Tibial nerve (tissue), 4 donors: ENCODE measurements around the gene SERPINE1. TPM values are rescaled to one million over a fixed set of nuclear protein-coding genes. Genes with fewer than 3 reads are reported as not detected.

Experiments
- DNase-seq, 2 donors: peaks; one replicate each; pipeline ENCODE4 v3.0.0-alpha.2; 2019; ENCODE audit warnings: low spot score in 2 of 2
- H3K27ac ChIP-seq, 4 donors: fragments of 200-600 bp; sonication (generic) in 3 of 4; one replicate each; pipeline ENCODE4 v1.5.1; 2017 to 2019; ENCODE audit warnings: mild to moderate bottlenecking in 1 of 4
- H3K27me3 ChIP-seq, 2 donors: fragments of 200-600 bp; sonication (generic) in 1 of 2; one replicate each; pipeline versions ENCODE4 v1.5.1 to v1.6.0; 2017 to 2019
- H3K36me3 ChIP-seq, 3 donors: fragments of 200-600 bp; sonication (generic); one replicate each; pipeline ENCODE4 v1.5.1; 2018 to 2019
- H3K4me1 ChIP-seq, 4 donors: fragments of 200-600 bp; sonication (generic) in 3 of 4; one replicate each; pipeline ENCODE4 v1.5.1; 2017 to 2019
- H3K4me3 ChIP-seq, 4 donors: fragments of 200-600 bp; sonication (generic) in 3 of 4; one replicate each; pipeline ENCODE4 v1.5.1; 2017 to 2019; ENCODE audit warnings: mild to moderate bottlenecking in 1 of 4, moderate library complexity in 1 of 4
- H3K9me3 ChIP-seq, 4 donors: fragments of 200-600 bp; sonication (generic) in 3 of 4; one replicate each; pipeline ENCODE4 v1.5.1; 2017 to 2019
- CTCF ChIP-seq, 5 experiments: fragments of 200-600 bp in 3 of 5; fragments of 450-650 bp in 2 of 5; sonication (generic) in 3 of 5; IDR thresholded peaks; one replicate each; pipeline ENCODE4 v1.5.1; 2016 to 2019; ENCODE audit warnings: antibody characterized with exemption in 5 of 5, mild to moderate bottlenecking in 3 of 5, moderate library complexity in 2 of 5
- EP300 ChIP-seq, 2 donors: sonication (generic); formaldehyde crosslinking; IDR thresholded peaks; one replicate each; pipeline ENCODE4 v1.6.1; 2017; ENCODE audit warnings: antibody characterized with exemption in 2 of 2, mild to moderate bottlenecking in 1 of 2
- POLR2A ChIP-seq, 2 donors: fragments of 450-650 bp; IDR thresholded peaks; one replicate each; pipeline ENCODE4 v1.6.1; 2017; ENCODE audit warnings: antibody characterized with exemption in 2 of 2, mild to moderate bottlenecking in 2 of 2, moderate library complexity in 2 of 2
- WGBS, 2 donors: methylation state at CpG; one replicate each; pipeline ENCODE4 v1.1.5; 2018; 5-methylcytosine and 5-hydroxymethylcytosine counted together
- small RNA-seq: library from RNA; depleted of rRNA; stranded (forward); fragments of <200 nt; gene quantifications from one replicate; pipeline ENCODE3, GENCODE V24; 2016
- total RNA-seq, 4 donors: library from RNA; depleted of rRNA; stranded (reverse); fragments of >200 nt; gene quantifications; one replicate each; pipeline ENCODE4 v1.1.0, GENCODE V29; 2016

SERPINE1 gene
- total RNA-seq, 4 donors from 2014 or later = 3.3 to 13.9 (median 8.1) TPM

GRCh38 chr7:101180130-101180755 is 53.3 kb downstream of the SERPINE1 start, which contains the start of gene NAT16:
Gene NAT16 (minus strand): TSS chr7:101180293. CDS start chr7:101174807, 5,486 bp downstream.
- no peaks in the 10 kb centered on the region for H3K36me3 ChIP-seq
- peaks cover 0 to 18% (median 6%) of the 10 kb centered on the region in 4 donors for H3K4me1 ChIP-seq
- peaks cover 0 to 89% of the 10 kb centered on the region in 2 donors for H3K27me3 ChIP-seq
- 3 to 5% methylated on average over 28 to 31 of the region's 56 CpGs for WGBS, 2 donors
- H3K4me3 ChIP-seq = no peak within 1 kb of the TSS
- TF ChIP-seq POLR2A (IDR thresholded peaks at IDR 0.05) = no peak
- TF ChIP-seq CTCF (IDR thresholded peaks at IDR 0.05) = no peak
- TF ChIP-seq EP300 (IDR thresholded peaks at IDR 0.05) = no peak
- DNase-seq = no peak
- H3K9me3 ChIP-seq = no peaks in the 10 kb centered on the region
- no peak within 1 kb of the TSS for H3K27ac ChIP-seq

GRCh38 chr7:101185258-101185839 is 58.4 kb downstream of the SERPINE1 start:
- H3K9me3 ChIP-seq = no peaks in the 10 kb centered on the region
- no peak overlapping the region for H3K27ac ChIP-seq
- DNase-seq = no peak
- WGBS, 2 donors = 44 to 49% methylated on average over 5 of the region's 5 CpGs
- TF ChIP-seq POLR2A (IDR thresholded peaks at IDR 0.05) (no peak), EP300 (IDR thresholded peaks at IDR 0.05) (no peak), CTCF (IDR thresholded peaks at IDR 0.05) (no peak)
- H3K4me3 ChIP-seq = no peak overlapping the region
- peaks cover 0 to 66% of the 10 kb centered on the region in 2 donors for H3K27me3 ChIP-seq
- H3K4me1 ChIP-seq = peaks cover 0 to 2% (median 0%) of the 10 kb centered on the region in 4 donors
- H3K36me3 ChIP-seq = no peaks in the 10 kb centered on the region

GRCh38 chr7:101186194-101186593 is 59.3 kb downstream of the SERPINE1 start:
- DNase-seq = no peak
- no peaks in the 10 kb centered on the region for H3K9me3 ChIP-seq
- H3K27me3 ChIP-seq = peaks cover 0 to 57% of the 10 kb centered on the region in 2 donors
- TF ChIP-seq POLR2A (IDR thresholded peaks at IDR 0.05) (no peak), EP300 (IDR thresholded peaks at IDR 0.05) (no peak), CTCF (IDR thresholded peaks at IDR 0.05) (no peak)
- 63 to 69% methylated on average over 6 of the region's 6 CpGs for WGBS, 2 donors
- no peaks in the 10 kb centered on the region for H3K36me3 ChIP-seq
- no peak overlapping the region for H3K27ac ChIP-seq
- no peaks in the 10 kb centered on the region for H3K4me1 ChIP-seq
- no peak overlapping the region for H3K4me3 ChIP-seq

- H3K9me3 ChIP-seq = no peaks in the 10 kb centered on the region
- no peak overlapping the region for H3K4me3 ChIP-seq
- H3K27ac ChIP-seq = no peak overlapping the region
- no peaks in the 10 kb centered on the region for H3K4me1 ChIP-seq
- DNase-seq = no peak
- TF ChIP-seq POLR2A (IDR thresholded peaks at IDR 0.05) (no peak), CTCF (IDR thresholded peaks at IDR 0.05) (no peak), EP300 (IDR thresholded peaks at IDR 0.05) (no peak)
- WGBS, 2 donors = 87 to 93% methylated on average over 4 of the region's 4 CpGs
- H3K36me3 ChIP-seq = no peaks in the 10 kb centered on the region
- H3K27me3 ChIP-seq = peaks cover 0 to 50% of the 10 kb centered on the region in 2 donors
These were observed 60.0 kb downstream of the SERPINE1 start for GRCh38 chr7:101186844-101187428.

Small RNAs within 50 kb of the gene (small RNA-seq; reads per million reads assigned to genes)
- gene MIR4653 = not detected

Other genes with a start within 250 kb of the SERPINE1 start
- 10 to 100 TPM in 1 of 4 donors, 1 to 10 TPM in 3; 2.8 to 13.3 (median 5.0) TPM for gene UFSP1, start 237.4 kb upstream of the SERPINE1 start, total RNA-seq
- gene ACHE, start 231.2 kb upstream of the SERPINE1 start, total RNA-seq = 1 to 10 TPM in 1 of 4 donors, not detected in 3; 3.0 TPM
- under 1 TPM in 1 of 4 donors, not detected in 3; 0.22 TPM for gene MUC3A, start 177.6 kb upstream of the SERPINE1 start, total RNA-seq
- not detected for gene MUC12, start 157.5 kb upstream of the SERPINE1 start, total RNA-seq
- gene MUC17, start 107.0 kb upstream of the SERPINE1 start, total RNA-seq = not detected
- 10 to 100 TPM; 18.6 to 32.4 (median 29.5) TPM for gene TRIM56, start 41.6 kb upstream of the SERPINE1 start, total RNA-seq
- 10 to 100 TPM; 14.5 to 35.4 (median 22.7) TPM for gene AP1S1, start 27.4 kb downstream of the SERPINE1 start, total RNA-seq
- 1 to 10 TPM in 1 of 4 donors, not detected in 3; 1.0 TPM for gene VGF, start 38.5 kb downstream of the SERPINE1 start, total RNA-seq
- gene NAT16, start 53.2 kb downstream of the SERPINE1 start, total RNA-seq = not detected
- gene MOGAT3, start 73.9 kb downstream of the SERPINE1 start, total RNA-seq = not detected
- 10 to 100 TPM; 42.8 to 82.2 (median 57.8) TPM for gene PLOD3, start 90.5 kb downstream of the SERPINE1 start, total RNA-seq
- gene ZNHIT1, start 91.1 kb downstream of the SERPINE1 start, total RNA-seq = 100 to 1,000 TPM in 2 of 4 donors, 10 to 100 TPM in 2; 90.5 to 113 (median 99.3) TPM
- gene CLDN15, start 110.7 kb downstream of the SERPINE1 start, total RNA-seq = 10 to 100 TPM; 12.0 to 34.8 (median 25.6) TPM
- gene FIS1, start 118.0 kb downstream of the SERPINE1 start, total RNA-seq = 100 to 1,000 TPM; 235 to 371 (median 348) TPM
- gene IFT22, start 194.7 kb downstream of the SERPINE1 start, total RNA-seq = 10 to 100 TPM; 18.0 to 25.9 (median 20.6) TPM
- under 1 TPM in 3 of 4 donors, not detected in 1; 0.20 to 0.30 (median 0.21) TPM for gene COL26A1, start 235.8 kb downstream of the SERPINE1 start, total RNA-seq